IMR-90 (cell line): ENCODE measurements around the gene SDK1. TPM values are rescaled to one million over a fixed set of nuclear protein-coding genes. Genes with fewer than 3 reads are reported as not detected.

Experiments
- ATAC-seq: fragments of 200-7000 bp; cut with Tn5 transposase; 2 replicates; pipeline ENCODE4 v1.9.1; 2020; ENCODE audit warnings: low read depth, mild to moderate bottlenecking, moderate library complexity
- BruUV-seq: library from RNA; stranded (reverse); fragments of 400-500 nt; replicated peaks from 2 replicates; lab custom pipeline; 2021; lab: Mats Ljungman, UMichigan
- CTCF ChIA-PET: fragments of 300-600 bp; formaldehyde crosslinking; extraction: SDS; loops from one replicate; lab custom pipeline; 2021; ENCODE audit warnings: antibody characterized with exemption; lab: Yijun Ruan, JAX
- POLR2A ChIA-PET: fragments of 300-600 bp; sonication (Branson Sonifier 250); formaldehyde crosslinking; loops from one replicate; lab custom pipeline; 2022; ENCODE audit warnings: antibody characterized with exemption; ENCODE audit not compliant: unreplicated experiment; lab: Charles Lee
- DNase-seq: peaks from one replicate; pipeline ENCODE4 v3.0.0; 2013
- H2AFZ ChIP-seq: replicated peaks from 2 replicates; pipeline ENCODE3; 2013; ENCODE audit warnings: low read length, mild to moderate bottlenecking; ENCODE audit not compliant: poor library complexity
- H2AK5ac ChIP-seq: 2 replicates; pipeline ENCODE4 v1.6.1; 2013; ENCODE audit warnings: low read depth, low read length, inconsistent platforms
- H2AK9ac ChIP-seq: replicated peaks from 2 replicates; pipeline ENCODE3; 2013; ENCODE audit warnings: mild to moderate bottlenecking, low read depth, low read length, moderate library complexity; ENCODE audit not compliant: poor library complexity
- H2BK120ac ChIP-seq: 2 replicates; pipeline ENCODE4 v1.6.1; 2013; ENCODE audit warnings: low read depth, low read length, inconsistent platforms
- H2BK15ac ChIP-seq: 3 replicates; pipeline ENCODE4 v1.6.1; 2013; ENCODE audit warnings: low read depth, low read length, inconsistent platforms
- H2BK20ac ChIP-seq: 2 replicates; pipeline ENCODE4 v1.6.1; 2013; ENCODE audit warnings: low read depth, mild to moderate bottlenecking, inconsistent platforms, low read length, moderate library complexity
- H2BK5ac ChIP-seq: 2 replicates; pipeline ENCODE4 v1.6.1; 2013; ENCODE audit warnings: mild to moderate bottlenecking, low read depth, low read length, inconsistent platforms; ENCODE audit not compliant: poor library complexity, severe bottlenecking
- H3K14ac ChIP-seq: replicated peaks from 2 replicates; pipeline ENCODE4 v1.6.1; 2013; ENCODE audit warnings: low read depth, low read length, inconsistent platforms
- H3K18ac ChIP-seq: 2 replicates; pipeline ENCODE4 v1.6.1; 2013; ENCODE audit warnings: low read depth, low read length, control low read depth
- H3K23ac ChIP-seq: 2 replicates; pipeline ENCODE4 v1.6.1; 2013; ENCODE audit warnings: low read depth, low read length, inconsistent platforms
- H3K27ac ChIP-seq: 2 replicates; pipeline ENCODE4 v1.5.1; 2013; ENCODE audit warnings: mild to moderate bottlenecking, control low read depth, low read length; ENCODE audit not compliant: insufficient read depth
- H3K27me3 ChIP-seq: 2 replicates; pipeline ENCODE4 v1.6.1; 2013; ENCODE audit warnings: low read length; ENCODE audit not compliant: control insufficient read depth, insufficient read depth
- H3K36me3 ChIP-seq: 2 replicates; pipeline ENCODE4 v1.6.1; 2013; ENCODE audit warnings: low read length, mixed read lengths; ENCODE audit not compliant: control insufficient read depth, insufficient read depth
- H3K4ac ChIP-seq: 2 replicates; pipeline ENCODE4 v1.6.1; 2013; ENCODE audit warnings: low read depth, low read length, inconsistent platforms
- H3K4me1 ChIP-seq: 2 replicates; pipeline ENCODE4 v1.6.1; 2013; ENCODE audit warnings: low read length, mixed read lengths; ENCODE audit not compliant: control insufficient read depth, insufficient read depth
- H3K4me2 ChIP-seq: 2 replicates; pipeline ENCODE4 v1.6.1; 2013; ENCODE audit warnings: low read depth, mild to moderate bottlenecking, control low read depth, low read length, moderate library complexity
- H3K4me3 ChIP-seq: 2 replicates; pipeline ENCODE4 v1.5.1; 2013; ENCODE audit warnings: low read depth, mild to moderate bottlenecking, control low read depth, low read length, moderate library complexity; ENCODE audit not compliant: insufficient read depth
- H3K56ac ChIP-seq: 2 replicates; pipeline ENCODE4 v1.6.1; 2013; ENCODE audit warnings: low read length, inconsistent platforms; ENCODE audit not compliant: insufficient read depth; ENCODE audit errors: extremely low read depth
- H3K79me1 ChIP-seq, 2 experiments: 2 replicates each; pipeline ENCODE4 v1.6.1; 2013; ENCODE audit warnings: low read length in 2 of 2, inconsistent platforms in 1 of 2, low read depth in 1 of 2
- H3K9ac ChIP-seq: 2 replicates; pipeline ENCODE4 v1.6.1; 2013; ENCODE audit warnings: low read depth, low read length, control low read depth
- H3K9me1 ChIP-seq: 2 replicates; pipeline ENCODE4 v1.6.1; 2013; ENCODE audit warnings: low read length, inconsistent platforms; ENCODE audit not compliant: insufficient read depth
- H3K9me3 ChIP-seq: 2 replicates; pipeline ENCODE4 v1.6.1; 2013; ENCODE audit warnings: low read length; ENCODE audit not compliant: control insufficient read depth, insufficient read depth
- H4K20me1 ChIP-seq: 2 replicates; pipeline ENCODE4 v1.6.1; 2013; ENCODE audit warnings: low read length, inconsistent platforms; ENCODE audit not compliant: insufficient read depth
- H4K5ac ChIP-seq: 2 replicates; pipeline ENCODE4 v1.6.1; 2013; ENCODE audit warnings: mild to moderate bottlenecking, low read depth, low read length, control low read depth
- H4K8ac ChIP-seq, 2 experiments: 2 replicates each; pipeline ENCODE4 v1.6.1; 2013; ENCODE audit warnings: low read depth in 2 of 2, low read length in 2 of 2, control low read depth in 1 of 2, inconsistent platforms in 1 of 2
- H4K91ac ChIP-seq: 2 replicates; pipeline ENCODE4 v1.6.1; 2013; ENCODE audit warnings: low read depth, low read length, inconsistent platforms; ENCODE audit not compliant: insufficient read depth
- FOS ChIP-seq: fragments of 150-350 bp; IDR thresholded peaks from 2 replicates; pipeline ENCODE4 v1.6.1; 2016; ENCODE audit warnings: low read depth, low read length
- MXI1 ChIP-seq: IDR thresholded peaks from 2 replicates; pipeline ENCODE4 v1.6.1; 2012; ENCODE audit warnings: low read depth, mild to moderate bottlenecking, low read length, moderate library complexity, borderline replicate concordance
- NFE2L2 ChIP-seq: fragments of 150-350 bp; IDR thresholded peaks from 2 replicates; pipeline ENCODE4 v1.6.1; 2016; ENCODE audit warnings: low read depth, mild to moderate bottlenecking, low read length
- POLR2A ChIP-seq: IDR thresholded peaks from 2 replicates; pipeline ENCODE4 v1.6.1; 2012; ENCODE audit warnings: mild to moderate bottlenecking, low read depth, low read length
- RAD21 ChIP-seq: IDR thresholded peaks from 2 replicates; pipeline ENCODE4 v1.6.1; 2012; ENCODE audit warnings: low read length, improper control_type of control experiment
- RCOR1 ChIP-seq: IDR thresholded peaks from 2 replicates; pipeline ENCODE4 v1.6.1; 2012; ENCODE audit warnings: mild to moderate bottlenecking, low read length, improper control_type of control experiment; ENCODE audit not compliant: insufficient replicate concordance
- RFX5 ChIP-seq: IDR thresholded peaks from 2 replicates; pipeline ENCODE4 v1.8.0; 2012; ENCODE audit warnings: low read depth, mild to moderate bottlenecking, low read length, moderate library complexity
- WGBS, 2 experiments: methylation state at CpG; one replicate each; pipeline versions ENCODE4 v1.1.5 to v1.1.7; 2013; ENCODE audit warnings: missing lambda C conversion rate in 2 of 2; ENCODE audit not compliant: insufficient read length in 1 of 2; ENCODE audit errors: extremely low coverage in 2 of 2; 5-methylcytosine and 5-hydroxymethylcytosine counted together
- dilution Hi-C: fragments of 300-500 bp; cut with HindIII; formaldehyde crosslinking; loops from one replicate; pipeline ENCODE4 v1.14.3; 2018; ENCODE audit warnings: low sequenced_read_pairs; ENCODE audit not compliant: unreplicated experiment
- in situ Hi-C: fragments of 300-500 bp; cut with MboI; formaldehyde crosslinking; loops from 3 replicates; pipeline ENCODE4 v1.14.3; 2019; ENCODE audit warnings: low sequenced_read_pairs, inconsistent platforms, mixed read lengths
- intact Hi-C: fragments of 100-400 bp; cut with micrococcal nuclease; formaldehyde crosslinking; loops from 2 replicates; pipeline ENCODE4 v1.10.0; 2022
- polyA plus RNA-seq, 3 experiments: library from polyadenylated mRNA; depleted of rRNA; stranded (reverse); fragments of >200 nt; gene quantifications; 2 replicates each; pipeline ENCODE4 v1.2.3, GENCODE V29; 2012; ENCODE audit warnings: low replicate concordance in 1 of 3
- total RNA-seq: library from RNA; depleted of rRNA; stranded (reverse); fragments of >200 nt; gene quantifications from 2 replicates; pipeline ENCODE4 v1.2.3, GENCODE V29; 2012
- TF ChIP-seq, protein P1 (sequence below): fragments of 150-350 bp; IDR thresholded peaks from 2 replicates; pipeline ENCODE4 v1.6.1; 2016; ENCODE audit warnings: low read depth, mild to moderate bottlenecking, low read length, moderate library complexity, borderline replicate concordance

SDK1 gene
- total and polyA plus RNA-seq, 2 of the 4 experiments (the other 2 are of a cell fraction): 1.5 to 1.6 TPM

DNA sequence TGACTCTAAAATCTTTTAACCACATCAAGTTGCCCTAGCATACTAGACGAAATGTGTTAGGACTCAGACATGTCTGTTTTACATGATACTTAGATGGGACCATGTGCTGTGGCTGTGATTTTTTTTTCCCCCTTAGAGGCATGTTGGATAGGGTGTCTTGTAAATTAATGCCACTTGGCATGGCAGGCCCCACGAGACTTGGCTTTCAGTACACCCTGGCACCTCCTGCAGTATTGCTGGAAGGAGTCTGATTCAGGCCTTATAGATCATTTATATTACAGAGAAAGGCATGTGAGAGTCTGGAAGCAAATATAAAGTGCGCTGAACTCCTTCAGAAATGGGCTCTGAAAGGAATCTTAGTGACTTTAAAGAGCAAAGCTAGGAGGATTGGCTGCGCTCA, 494.1 kb downstream of the SDK1 start:
- H4K91ac ChIP-seq: no peak overlapping the region
- CTCF ChIA-PET: no interaction called here
- no peak overlapping the region for H3K9ac ChIP-seq
- H3K4me2 ChIP-seq: no peak overlapping the region
- ATAC-seq (no peak), DNase-seq (no peak)
- H3K36me3 ChIP-seq: no peaks in the 10 kb centered on the region
- H2AFZ ChIP-seq: no peak overlapping the region
- no peak overlapping the region for H2BK15ac ChIP-seq
- H4K8ac ChIP-seq: no peak overlapping the region
- H2AK9ac ChIP-seq: no peak overlapping the region
- intact Hi-C loops (no loop called here), dilution Hi-C loops (no loop called here), in situ Hi-C loops (no loop called here)
- no peaks in the 10 kb centered on the region for H3K27me3 ChIP-seq
- H4K5ac ChIP-seq: no peak overlapping the region
- H3K56ac ChIP-seq: no peak overlapping the region
- no peak overlapping the region for H2BK120ac ChIP-seq
- peaks cover 6% of the 10 kb centered on the region; the same call in 1 of the 2 replicates for H3K9me3 ChIP-seq
- H3K4me3 ChIP-seq: no peak overlapping the region
- H3K14ac ChIP-seq: no peak overlapping the region
- POLR2A ChIA-PET: no interaction called here
- no peak overlapping the region for H2AK5ac ChIP-seq
- no peak overlapping the region for H2BK5ac ChIP-seq
- no peak overlapping the region for H3K27ac ChIP-seq
- H3K4ac ChIP-seq: no peak overlapping the region
- TF ChIP-seq, protein P1, sequence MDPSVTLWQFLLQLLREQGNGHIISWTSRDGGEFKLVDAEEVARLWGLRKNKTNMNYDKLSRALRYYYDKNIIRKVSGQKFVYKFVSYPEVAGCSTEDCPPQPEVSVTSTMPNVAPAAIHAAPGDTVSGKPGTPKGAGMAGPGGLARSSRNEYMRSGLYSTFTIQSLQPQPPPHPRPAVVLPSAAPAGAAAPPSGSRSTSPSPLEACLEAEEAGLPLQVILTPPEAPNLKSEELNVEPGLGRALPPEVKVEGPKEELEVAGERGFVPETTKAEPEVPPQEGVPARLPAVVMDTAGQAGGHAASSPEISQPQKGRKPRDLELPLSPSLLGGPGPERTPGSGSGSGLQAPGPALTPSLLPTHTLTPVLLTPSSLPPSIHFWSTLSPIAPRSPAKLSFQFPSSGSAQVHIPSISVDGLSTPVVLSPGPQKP: no peak
- no peak for TF ChIP-seq FOS
- no peak for TF ChIP-seq POLR2A
- no peak for TF ChIP-seq RFX5
- TF ChIP-seq RAD21: no peak
- no peak for TF ChIP-seq RCOR1
- TF ChIP-seq NFE2L2: no peak
- TF ChIP-seq MXI1: no peak
- H3K18ac ChIP-seq: no peak overlapping the region
- H3K9me1 ChIP-seq: no peaks in the 10 kb centered on the region
- no CpG with 5 or more reads among the region's 4 CpGs for WGBS, 2 experiments
- no TSS peak for BruUV-seq
- no peak overlapping the region for H2BK20ac ChIP-seq
- no peak overlapping the region for H3K23ac ChIP-seq
- H3K4me1 ChIP-seq: no peaks in the 10 kb centered on the region
- no peaks in the 10 kb centered on the region for H3K79me1 ChIP-seq
- no peaks in the 10 kb centered on the region for H4K20me1 ChIP-seq
